Measurements from ENCODE around the gene PKNOX2.

Gene PKNOX2

GRCh38 chr11:125442946-125443345 is 278.4 kb downstream of the PKNOX2 start:
- no peaks in the 10 kb centered on the region for H3K36me3 ChIP-seq
- H3K27me3 ChIP-seq: peaks cover 66% of the 10 kb centered on the region
- no peaks in the 10 kb centered on the region for H3K4me1 ChIP-seq (ENCODE audit: control insufficient read depth in 1 of 2, insufficient read depth in 1 of 2, low read depth in 1 of 2, low read length in 1 of 2)
- H3K4me3 ChIP-seq (ENCODE audit: low read depth in 1 of 2, low read length in 1 of 2): no peak overlapping the region
- no peak overlapping the region for H3K27ac ChIP-seq
- TF ChIP-seq CTCF (IDR thresholded peaks at IDR 0.05): no peak
- H3K9me3 ChIP-seq: no peaks in the 10 kb centered on the region

- no peak overlapping the region for H3K4me3 ChIP-seq (ENCODE audit: low read depth in 1 of 2, low read length in 1 of 2)
- TF ChIP-seq CTCF (IDR thresholded peaks at IDR 0.05): no peak
- no peak overlapping the region for H3K27ac ChIP-seq
- no peaks in the 10 kb centered on the region for H3K4me1 ChIP-seq (ENCODE audit: control insufficient read depth in 1 of 2, insufficient read depth in 1 of 2, low read depth in 1 of 2, low read length in 1 of 2)
- H3K36me3 ChIP-seq: no peaks in the 10 kb centered on the region
- peaks cover 58% of the 10 kb centered on the region for H3K27me3 ChIP-seq
- H3K9me3 ChIP-seq: no peaks in the 10 kb centered on the region
Observed at GRCh38 chr11:125443767-125444311, 279.3 kb downstream of the PKNOX2 start.

- no peak overlapping the region for H3K27ac ChIP-seq
- no peaks in the 10 kb centered on the region for H3K9me3 ChIP-seq
- no peak overlapping the region for H3K4me3 ChIP-seq (ENCODE audit: low read depth in 1 of 2, low read length in 1 of 2)
- H3K27me3 ChIP-seq: peaks cover 43% of the 10 kb centered on the region
- TF ChIP-seq CTCF (IDR thresholded peaks at IDR 0.05): no peak
- no peaks in the 10 kb centered on the region for H3K4me1 ChIP-seq (ENCODE audit: control insufficient read depth in 1 of 2, insufficient read depth in 1 of 2, low read depth in 1 of 2, low read length in 1 of 2)
- H3K36me3 ChIP-seq: no peaks in the 10 kb centered on the region
Observed at GRCh38 chr11:125445731-125446130, 281.2 kb downstream of the PKNOX2 start.

GRCh38 chr11:125446279-125446678 is 281.7 kb downstream of the PKNOX2 start:
- Histone ChIP-seq H3K27ac (no peak overlapping the region), H3K27me3 (peaks cover 38% of the 10 kb centered on the region), H3K4me3 (ENCODE audit: low read depth in 1 of 2, low read length in 1 of 2) (no peak overlapping the region), H3K36me3 (no peaks in the 10 kb centered on the region), H3K4me1 (ENCODE audit: control insufficient read depth in 1 of 2, insufficient read depth in 1 of 2, low read depth in 1 of 2, low read length in 1 of 2) (no peaks in the 10 kb centered on the region), H3K9me3 (no peaks in the 10 kb centered on the region)
- TF ChIP-seq CTCF (IDR thresholded peaks at IDR 0.05): no peak

GRCh38 chr11:125447721-125448120 is 283.2 kb downstream of the PKNOX2 start:
- Histone ChIP-seq H3K36me3 (no peaks in the 10 kb centered on the region), H3K4me1 (ENCODE audit: control insufficient read depth in 1 of 2, insufficient read depth in 1 of 2, low read depth in 1 of 2, low read length in 1 of 2) (no peaks in the 10 kb centered on the region), H3K9me3 (no peaks in the 10 kb centered on the region), H3K27ac (no peak overlapping the region), H3K27me3 (peaks cover 26% of the 10 kb centered on the region), H3K4me3 (ENCODE audit: low read depth in 1 of 2, low read length in 1 of 2) (no peak overlapping the region)
- no peak for TF ChIP-seq CTCF (IDR thresholded peaks at IDR 0.05)

- no peak overlapping the region for H3K4me3 ChIP-seq (ENCODE audit: low read depth in 1 of 2, low read length in 1 of 2)
- H3K36me3 ChIP-seq: no peaks in the 10 kb centered on the region
- H3K9me3 ChIP-seq: no peaks in the 10 kb centered on the region
- peaks cover 22% of the 10 kb centered on the region for H3K27me3 ChIP-seq
- no peak overlapping the region for H3K27ac ChIP-seq
- no peaks in the 10 kb centered on the region for H3K4me1 ChIP-seq (ENCODE audit: control insufficient read depth in 1 of 2, insufficient read depth in 1 of 2, low read depth in 1 of 2, low read length in 1 of 2)
- TF ChIP-seq CTCF (IDR thresholded peaks at IDR 0.05): no peak
Observed at GRCh38 chr11:125448136-125448535, 283.6 kb downstream of the PKNOX2 start.
